SK-N-SH treated with all-trans-retinoic acid at 6 μM for 48 hours (cell line): ENCODE measurements around the gene KDM4C.

ENCODE experiments used
- ATAC-seq: fragments of 200-7000 bp; cut with Tn5 transposase; 3 replicates; pipeline ENCODE4 v1.9.1; 2020; ENCODE audit warnings: mild to moderate bottlenecking, moderate library complexity
- ARNTL ChIP-seq: fragments of 450-650 bp; formaldehyde crosslinking; IDR thresholded peaks from 2 replicates; pipeline ENCODE4 v1.5.0; 2020; ENCODE audit warnings: low read depth, mild to moderate bottlenecking, moderate library complexity, borderline replicate concordance
- BACH2 ChIP-seq: fragments of 250-450 bp; sonication (Bioruptor Pico); IDR thresholded peaks from 2 replicates; pipeline ENCODE4 v1.9.0; 2021; ENCODE audit warnings: mild to moderate bottlenecking, borderline replicate concordance
- CSDC2 ChIP-seq: fragments of 250-450 bp; sonication (Bioruptor Pico); IDR thresholded peaks from 2 replicates; pipeline ENCODE4 v1.5.0; 2020; ENCODE audit warnings: mild to moderate bottlenecking, moderate library complexity
- ESRRG ChIP-seq: fragments of 250-450 bp; sonication (Bioruptor Pico); IDR thresholded peaks from 2 replicates; pipeline ENCODE4 v1.6.1; 2021; ENCODE audit warnings: mild to moderate bottlenecking
- GLIS3 ChIP-seq: fragments of 250-450 bp; sonication (Bioruptor Pico); IDR thresholded peaks from 2 replicates; pipeline ENCODE4 v1.5.0; 2020; ENCODE audit warnings: mild to moderate bottlenecking, moderate library complexity
- ISL1 ChIP-seq: fragments of 250-450 bp; sonication (Bioruptor Pico); IDR thresholded peaks from 2 replicates; pipeline ENCODE4 v2.1.2; 2022; ENCODE audit warnings: mild to moderate bottlenecking, moderate library complexity
- OSR1 ChIP-seq: fragments of 250-450 bp; sonication (Bioruptor Pico); IDR thresholded peaks from 2 replicates; pipeline ENCODE4 v1.8.0; 2022; ENCODE audit warnings: moderate library complexity, mild to moderate bottlenecking, inconsistent platforms
- PPARA ChIP-seq: fragments of 250-450 bp; sonication (Bioruptor Pico); IDR thresholded peaks from 2 replicates; pipeline ENCODE4 v1.5.0; 2020; ENCODE audit warnings: mild to moderate bottlenecking, borderline replicate concordance
- RARB ChIP-seq: fragments of 250-450 bp; sonication (Bioruptor Pico); IDR thresholded peaks from 2 replicates; pipeline ENCODE4 v1.8.0; 2021; ENCODE audit warnings: mild to moderate bottlenecking, moderate library complexity
- SNAI2 ChIP-seq: fragments of 250-450 bp; sonication (Bioruptor Pico); IDR thresholded peaks from 2 replicates; pipeline ENCODE4 v1.5.0; 2020; ENCODE audit warnings: mild to moderate bottlenecking, moderate library complexity
- TCF4 ChIP-seq: fragments of 250-450 bp; sonication (Bioruptor Pico); IDR thresholded peaks from 2 replicates; pipeline ENCODE4 v1.8.0; 2021; ENCODE audit warnings: mild to moderate bottlenecking, moderate library complexity, borderline replicate concordance
- TOX ChIP-seq: fragments of 250-450 bp; sonication (Bioruptor Pico); IDR thresholded peaks from 2 replicates; pipeline ENCODE4 v1.8.0; 2021; ENCODE audit warnings: mild to moderate bottlenecking, moderate library complexity, borderline replicate concordance
- ZC3H10 ChIP-seq: fragments of 250-450 bp; sonication (Bioruptor Pico); IDR thresholded peaks from 2 replicates; pipeline ENCODE4 v1.5.1; 2021; ENCODE audit warnings: mild to moderate bottlenecking, moderate library complexity
- ZFP3 ChIP-seq: fragments of 250-450 bp; sonication (Bioruptor Pico); IDR thresholded peaks from 2 replicates; pipeline ENCODE4 v1.5.0; 2020; ENCODE audit warnings: mild to moderate bottlenecking, moderate library complexity
- ZFP30 ChIP-seq: fragments of 450-650 bp; formaldehyde crosslinking; IDR thresholded peaks from 2 replicates; pipeline ENCODE4 v1.5.0; 2022; ENCODE audit warnings: mild to moderate bottlenecking, moderate library complexity
- ZNF565 ChIP-seq: fragments of 450-650 bp; formaldehyde crosslinking; conservative IDR thresholded peaks from 2 replicates; pipeline ENCODE4 v1.5.0; 2020; ENCODE audit warnings: low read depth, mild to moderate bottlenecking, moderate library complexity
- ZNF70 ChIP-seq: fragments of 450-650 bp; formaldehyde crosslinking; IDR thresholded peaks from 2 replicates; pipeline ENCODE4 v1.5.0; 2020; ENCODE audit warnings: mild to moderate bottlenecking, moderate library complexity
- ZNF8 ChIP-seq: fragments of 450-650 bp; formaldehyde crosslinking; IDR thresholded peaks from 2 replicates; pipeline ENCODE4 v1.5.0; 2020; ENCODE audit warnings: mild to moderate bottlenecking, moderate library complexity
- TF ChIP-seq, protein P1 (sequence below): fragments of 250-450 bp; sonication (Bioruptor Pico); IDR thresholded peaks from 2 replicates; pipeline ENCODE4 v1.8.0; 2020; ENCODE audit warnings: mild to moderate bottlenecking, moderate library complexity, borderline replicate concordance
- TF ChIP-seq, protein P2 (sequence below): fragments of 250-450 bp; sonication (Bioruptor Pico); IDR thresholded peaks from 2 replicates; pipeline ENCODE4 v1.5.1; 2020; ENCODE audit warnings: low read depth, mild to moderate bottlenecking, moderate library complexity
- TF ChIP-seq, protein P3 (sequence below): fragments of 250-450 bp; sonication (Bioruptor Pico); IDR thresholded peaks from 2 replicates; pipeline ENCODE4 v1.5.1; 2021; ENCODE audit warnings: mild to moderate bottlenecking, moderate library complexity
- TF ChIP-seq, protein P4 (sequence below): fragments of 250-450 bp; sonication (Bioruptor Pico); IDR thresholded peaks from 2 replicates; pipeline ENCODE4 v1.8.0; 2021; ENCODE audit warnings: low read depth, mild to moderate bottlenecking, moderate library complexity, borderline replicate concordance

KDM4C gene

DNA sequence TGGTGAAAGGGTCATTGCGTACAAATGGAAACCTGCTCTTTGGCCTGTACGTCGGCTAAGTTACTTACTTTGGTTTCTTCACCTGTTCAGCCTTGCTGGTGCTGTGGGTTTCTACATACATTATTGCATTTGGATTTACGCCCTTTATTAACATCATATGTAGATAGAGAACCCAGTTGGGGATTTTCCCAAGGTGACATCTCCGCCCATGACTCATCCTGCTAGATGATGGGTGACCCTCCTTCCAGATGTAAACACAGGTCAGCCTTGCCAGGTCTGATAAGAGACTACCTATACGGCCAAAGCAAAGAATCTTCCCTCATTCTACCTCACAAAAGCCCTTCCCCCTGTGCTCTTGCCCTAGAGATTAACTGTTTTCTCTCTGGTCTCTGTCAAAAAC lies 360.9 kb downstream of the KDM4C start:
- TF ChIP-seq ZNF8 (CRISPR knock-in tag) (no peak), ESRRG (no peak), BACH2 (CRISPR knock-in tag) (no peak), PPARA (CRISPR knock-in tag) (no peak), OSR1 (CRISPR knock-in tag) (no peak), ZFP30 (CRISPR knock-in tag) (no peak), ISL1 (CRISPR knock-in tag) (no peak), ZNF70 (CRISPR knock-in tag) (no peak), SNAI2 (CRISPR knock-in tag) (no peak), TOX (no peak), GLIS3 (CRISPR knock-in tag) (no peak)
- TF ChIP-seq, protein P1, sequence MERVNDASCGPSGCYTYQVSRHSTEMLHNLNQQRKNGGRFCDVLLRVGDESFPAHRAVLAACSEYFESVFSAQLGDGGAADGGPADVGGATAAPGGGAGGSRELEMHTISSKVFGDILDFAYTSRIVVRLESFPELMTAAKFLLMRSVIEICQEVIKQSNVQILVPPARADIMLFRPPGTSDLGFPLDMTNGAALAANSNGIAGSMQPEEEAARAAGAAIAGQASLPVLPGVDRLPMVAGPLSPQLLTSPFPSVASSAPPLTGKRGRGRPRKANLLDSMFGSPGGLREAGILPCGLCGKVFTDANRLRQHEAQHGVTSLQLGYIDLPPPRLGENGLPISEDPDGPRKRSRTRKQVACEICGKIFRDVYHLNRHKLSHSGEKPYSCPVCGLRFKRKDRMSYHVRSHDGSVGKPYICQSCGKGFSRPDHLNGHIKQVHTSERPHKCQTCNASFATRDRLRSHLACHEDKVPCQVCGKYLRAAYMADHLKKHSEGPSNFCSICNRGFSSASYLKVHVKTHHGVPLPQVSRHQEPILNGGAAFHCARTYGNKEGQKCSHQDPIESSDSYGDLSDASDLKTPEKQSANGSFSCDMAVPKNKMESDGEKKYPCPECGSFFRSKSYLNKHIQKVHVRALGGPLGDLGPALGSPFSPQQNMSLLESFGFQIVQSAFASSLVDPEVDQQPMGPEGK (CRISPR knock-in tag): no peak
- TF ChIP-seq, protein P2, sequence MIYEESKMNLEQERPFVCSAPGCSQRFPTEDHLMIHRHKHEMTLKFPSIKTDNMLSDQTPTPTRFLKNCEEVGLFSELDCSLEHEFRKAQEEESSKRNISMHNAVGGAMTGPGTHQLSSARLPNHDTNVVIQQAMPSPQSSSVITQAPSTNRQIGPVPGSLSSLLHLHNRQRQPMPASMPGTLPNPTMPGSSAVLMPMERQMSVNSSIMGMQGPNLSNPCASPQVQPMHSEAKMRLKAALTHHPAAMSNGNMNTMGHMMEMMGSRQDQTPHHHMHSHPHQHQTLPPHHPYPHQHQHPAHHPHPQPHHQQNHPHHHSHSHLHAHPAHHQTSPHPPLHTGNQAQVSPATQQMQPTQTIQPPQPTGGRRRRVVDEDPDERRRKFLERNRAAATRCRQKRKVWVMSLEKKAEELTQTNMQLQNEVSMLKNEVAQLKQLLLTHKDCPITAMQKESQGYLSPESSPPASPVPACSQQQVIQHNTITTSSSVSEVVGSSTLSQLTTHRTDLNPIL (CRISPR knock-in tag): no peak
- ATAC-seq: no peak

DNA sequence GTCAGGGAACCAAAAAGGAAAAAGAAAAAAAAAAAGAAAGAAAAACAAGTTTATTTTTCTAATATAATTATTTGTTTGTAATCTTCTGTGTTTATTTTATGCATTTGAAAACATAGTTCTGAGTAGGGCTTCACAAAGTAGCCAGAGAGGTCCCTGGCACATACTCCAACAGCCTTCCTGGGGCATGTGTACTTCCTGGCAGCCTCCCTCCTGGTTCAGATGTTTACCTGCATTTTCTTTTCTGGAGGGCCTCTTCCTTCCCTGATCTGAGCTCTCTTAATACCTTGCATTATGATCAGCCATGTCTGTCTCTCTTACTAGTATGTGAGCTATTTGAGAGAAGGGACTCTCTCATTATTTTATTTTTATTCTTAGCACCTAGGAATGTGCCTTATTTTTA lies 361.8 kb downstream of the KDM4C start:
- no peak for TF ChIP-seq ISL1 (CRISPR knock-in tag)
- no peak for TF ChIP-seq CSDC2 (CRISPR knock-in tag)
- TF ChIP-seq, protein P3, sequence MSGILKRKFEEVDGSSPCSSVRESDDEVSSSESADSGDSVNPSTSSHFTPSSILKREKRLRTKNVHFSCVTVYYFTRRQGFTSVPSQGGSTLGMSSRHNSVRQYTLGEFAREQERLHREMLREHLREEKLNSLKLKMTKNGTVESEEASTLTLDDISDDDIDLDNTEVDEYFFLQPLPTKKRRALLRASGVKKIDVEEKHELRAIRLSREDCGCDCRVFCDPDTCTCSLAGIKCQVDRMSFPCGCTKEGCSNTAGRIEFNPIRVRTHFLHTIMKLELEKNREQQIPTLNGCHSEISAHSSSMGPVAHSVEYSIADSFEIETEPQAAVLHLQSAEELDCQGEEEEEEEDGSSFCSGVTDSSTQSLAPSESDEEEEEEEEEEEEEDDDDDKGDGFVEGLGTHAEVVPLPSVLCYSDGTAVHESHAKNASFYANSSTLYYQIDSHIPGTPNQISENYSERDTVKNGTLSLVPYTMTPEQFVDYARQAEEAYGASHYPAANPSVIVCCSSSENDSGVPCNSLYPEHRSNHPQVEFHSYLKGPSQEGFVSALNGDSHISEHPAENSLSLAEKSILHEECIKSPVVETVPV (CRISPR knock-in tag): no peak
- TF ChIP-seq GLIS3 (CRISPR knock-in tag): no peak
- TF ChIP-seq ESRRG: no peak
- no peak for TF ChIP-seq ZC3H10 (CRISPR knock-in tag)
- no peak for TF ChIP-seq TCF4 (CRISPR knock-in tag)
- TF ChIP-seq ZNF70 (CRISPR knock-in tag): no peak
- TF ChIP-seq, protein P1 (CRISPR knock-in tag): no peak
- TF ChIP-seq, all 23 proteins: peak for 0
- ATAC-seq: no peak

DNA sequence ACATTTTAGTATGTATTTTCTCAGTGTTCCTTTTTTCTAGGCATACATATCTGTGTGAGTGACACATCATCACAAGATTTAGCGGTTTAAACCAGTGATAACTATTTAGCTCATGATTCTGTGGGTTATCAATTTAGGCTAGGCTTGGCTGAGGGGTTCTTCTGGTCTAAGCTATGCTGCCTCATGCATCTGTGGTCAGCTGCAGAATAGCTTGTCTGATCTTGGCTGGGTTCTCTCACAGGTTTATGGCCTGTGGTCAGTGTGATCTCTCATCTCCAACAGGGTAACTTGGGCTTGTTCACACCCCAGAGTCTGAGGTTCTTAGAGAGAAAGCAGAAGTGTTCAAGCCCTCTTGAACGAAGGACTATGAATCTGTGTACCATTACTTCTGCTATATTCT lies 363.3 kb downstream of the KDM4C start:
- no peak for TF ChIP-seq ZNF8 (CRISPR knock-in tag)
- no peak for TF ChIP-seq TCF4 (CRISPR knock-in tag)
- no peak for TF ChIP-seq ZC3H10 (CRISPR knock-in tag)
- TF ChIP-seq RARB (CRISPR knock-in tag): no peak
- no peak for TF ChIP-seq OSR1 (CRISPR knock-in tag)
- TF ChIP-seq, protein P1 (CRISPR knock-in tag): no peak
- no peak for ATAC-seq

DNA sequence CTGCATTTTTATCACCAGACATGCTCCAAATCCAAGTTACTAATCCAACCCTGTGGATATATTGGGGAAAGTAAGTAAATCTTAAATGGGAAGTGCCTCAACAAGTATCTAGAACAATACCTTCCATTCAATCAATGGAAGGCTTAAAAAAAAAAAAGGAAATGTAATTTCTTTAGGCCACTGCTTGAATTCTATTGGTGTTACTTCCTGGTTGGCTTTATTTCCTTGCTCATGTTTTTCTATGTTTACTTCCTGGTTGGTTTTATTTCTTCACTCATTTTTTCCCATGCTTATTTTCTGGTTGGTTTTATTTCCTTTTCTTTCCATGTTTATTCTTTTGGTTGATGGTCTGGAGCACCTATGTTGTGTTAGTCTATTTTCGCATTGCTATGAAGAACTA lies 363.9 kb downstream of the KDM4C start:
- no peak for ATAC-seq
- no peak for TF ChIP-seq ZNF70 (CRISPR knock-in tag)
- TF ChIP-seq ESRRG: no peak
- no peak for TF ChIP-seq ZC3H10 (CRISPR knock-in tag)
- TF ChIP-seq GLIS3 (CRISPR knock-in tag): no peak
- TF ChIP-seq, protein P3 (CRISPR knock-in tag): no peak
- no peak for TF ChIP-seq ARNTL
- no peak for TF ChIP-seq TCF4 (CRISPR knock-in tag)
- TF ChIP-seq RARB (CRISPR knock-in tag): no peak
- no peak for TF ChIP-seq ZNF565
- no peak for TF ChIP-seq BACH2 (CRISPR knock-in tag)
- TF ChIP-seq, protein P4, sequence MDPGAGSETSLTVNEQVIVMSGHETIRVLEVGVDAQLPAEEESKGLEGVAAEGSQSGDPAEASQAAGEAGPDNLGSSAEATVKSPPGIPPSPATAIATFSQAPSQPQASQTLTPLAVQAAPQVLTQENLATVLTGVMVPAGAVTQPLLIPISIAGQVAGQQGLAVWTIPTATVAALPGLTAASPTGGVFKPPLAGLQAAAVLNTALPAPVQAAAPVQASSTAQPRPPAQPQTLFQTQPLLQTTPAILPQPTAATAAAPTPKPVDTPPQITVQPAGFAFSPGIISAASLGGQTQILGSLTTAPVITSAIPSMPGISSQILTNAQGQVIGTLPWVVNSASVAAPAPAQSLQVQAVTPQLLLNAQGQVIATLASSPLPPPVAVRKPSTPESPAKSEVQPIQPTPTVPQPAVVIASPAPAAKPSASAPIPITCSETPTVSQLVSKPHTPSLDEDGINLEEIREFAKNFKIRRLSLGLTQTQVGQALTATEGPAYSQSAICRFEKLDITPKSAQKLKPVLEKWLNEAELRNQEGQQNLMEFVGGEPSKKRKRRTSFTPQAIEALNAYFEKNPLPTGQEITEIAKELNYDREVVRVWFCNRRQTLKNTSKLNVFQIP: no peak
- TF ChIP-seq, protein P1 (CRISPR knock-in tag): no peak
- no peak for TF ChIP-seq ZFP3
